Measurements from ENCODE around the gene CSGALNACT2.

DNA sequence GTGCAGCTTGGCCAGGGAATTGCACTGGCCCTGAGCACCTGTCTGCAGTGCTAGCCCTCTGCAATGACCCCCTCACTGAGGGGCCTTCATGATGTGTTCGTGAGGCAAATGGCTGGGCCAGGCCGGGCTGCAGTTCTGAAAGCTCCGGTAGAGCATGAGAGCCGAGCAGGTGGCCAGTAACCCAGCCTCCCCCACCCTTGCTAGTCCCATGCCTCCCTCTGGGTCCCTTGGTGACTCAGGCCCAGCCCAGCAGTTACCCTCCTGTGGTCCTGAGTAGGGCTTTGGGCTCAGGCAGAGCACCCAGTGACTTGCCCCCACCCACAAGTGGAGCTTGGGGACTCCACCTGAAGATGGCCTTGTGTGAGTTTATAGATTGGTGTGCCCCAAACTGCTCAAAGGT, 16.1 kb upstream of the CSGALNACT2 start:
- TF ChIP-seq, protein P1, sequence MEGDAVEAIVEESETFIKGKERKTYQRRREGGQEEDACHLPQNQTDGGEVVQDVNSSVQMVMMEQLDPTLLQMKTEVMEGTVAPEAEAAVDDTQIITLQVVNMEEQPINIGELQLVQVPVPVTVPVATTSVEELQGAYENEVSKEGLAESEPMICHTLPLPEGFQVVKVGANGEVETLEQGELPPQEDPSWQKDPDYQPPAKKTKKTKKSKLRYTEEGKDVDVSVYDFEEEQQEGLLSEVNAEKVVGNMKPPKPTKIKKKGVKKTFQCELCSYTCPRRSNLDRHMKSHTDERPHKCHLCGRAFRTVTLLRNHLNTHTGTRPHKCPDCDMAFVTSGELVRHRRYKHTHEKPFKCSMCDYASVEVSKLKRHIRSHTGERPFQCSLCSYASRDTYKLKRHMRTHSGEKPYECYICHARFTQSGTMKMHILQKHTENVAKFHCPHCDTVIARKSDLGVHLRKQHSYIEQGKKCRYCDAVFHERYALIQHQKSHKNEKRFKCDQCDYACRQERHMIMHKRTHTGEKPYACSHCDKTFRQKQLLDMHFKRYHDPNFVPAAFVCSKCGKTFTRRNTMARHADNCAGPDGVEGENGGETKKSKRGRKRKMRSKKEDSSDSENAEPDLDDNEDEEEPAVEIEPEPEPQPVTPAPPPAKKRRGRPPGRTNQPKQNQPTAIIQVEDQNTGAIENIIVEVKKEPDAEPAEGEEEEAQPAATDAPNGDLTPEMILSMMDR (IDR thresholded peaks at IDR 0.05): no peak
- TF ChIP-seq POLR2A (IDR thresholded peaks at IDR 0.05): no peak

All from thyroid gland (tissue), 4 donors.